ENCODE measurements around the gene CNBD2.
"Not testable (repeated sequence)": the region's sequence is repeated elsewhere in the genome, so short reads cannot be mapped to it uniquely, and the experiment has no call there.

Gene CNBD2

GRCh38 chr20:35984382-35984781 lies 16.0 kb downstream of the CNBD2 start:
- no peak for DNase-seq (ENCODE audit: low read depth)
- H3K4me3 ChIP-seq (ENCODE audit: control insufficient read depth, low read depth, low read length): no peak overlapping the region
- no peak for TF ChIP-seq CTCF (IDR thresholded peaks at IDR 0.05; ENCODE audit: control insufficient read depth, insufficient read depth, low read depth, low read length, missing control alignments)

GRCh38 chr20:35985806-35986205 lies 17.4 kb downstream of the CNBD2 start:
- no peak overlapping the region for H3K4me3 ChIP-seq (ENCODE audit: control insufficient read depth, low read depth, low read length)
- TF ChIP-seq CTCF (IDR thresholded peaks at IDR 0.05; ENCODE audit: control insufficient read depth, insufficient read depth, low read depth, low read length, missing control alignments): no peak
- DNase-seq (ENCODE audit: low read depth): no peak

- no peak overlapping the region for H3K4me3 ChIP-seq (ENCODE audit: control insufficient read depth, low read depth, low read length)
- DNase-seq (ENCODE audit: low read depth): no peak
- TF ChIP-seq CTCF (IDR thresholded peaks at IDR 0.05; ENCODE audit: control insufficient read depth, insufficient read depth, low read depth, low read length, missing control alignments): no peak
These were observed 20.6 kb downstream of the CNBD2 start for GRCh38 chr20:35988910-35989463.

- peak; percentile 61 for TF ChIP-seq CTCF (IDR thresholded peaks at IDR 0.05; ENCODE audit: control insufficient read depth, insufficient read depth, low read depth, low read length, missing control alignments)
- H3K4me3 ChIP-seq (ENCODE audit: control insufficient read depth, low read depth, low read length): no peak overlapping the region
- no peak for DNase-seq (ENCODE audit: low read depth)
These were observed 22.9 kb downstream of the CNBD2 start for GRCh38 chr20:35991142-35991771.

- no peak overlapping the region for H3K4me3 ChIP-seq (ENCODE audit: control insufficient read depth, low read depth, low read length)
- no peak for DNase-seq (ENCODE audit: low read depth)
- peak; percentile 78 for TF ChIP-seq CTCF (IDR thresholded peaks at IDR 0.05; ENCODE audit: control insufficient read depth, insufficient read depth, low read depth, low read length, missing control alignments)
These were observed 24.4 kb downstream of the CNBD2 start for GRCh38 chr20:35992713-35993335.

GRCh38 chr20:35994994-35995453 lies 26.6 kb downstream of the CNBD2 start:
- DNase-seq (ENCODE audit: low read depth): peak; percentile 35
- peak; percentile 97 for TF ChIP-seq CTCF (IDR thresholded peaks at IDR 0.05; ENCODE audit: control insufficient read depth, insufficient read depth, low read depth, low read length, missing control alignments)
- H3K4me3 ChIP-seq (ENCODE audit: control insufficient read depth, low read depth, low read length): no peak overlapping the region

- not testable (repeated sequence) for H3K4me3 ChIP-seq (ENCODE audit: control insufficient read depth, low read depth, low read length); DNase-seq (ENCODE audit: low read depth)
These were observed 28.1 kb downstream of the CNBD2 start for GRCh38 chr20:35996492-35996891.

- not testable (repeated sequence) for DNase-seq (ENCODE audit: low read depth); H3K4me3 ChIP-seq (ENCODE audit: control insufficient read depth, low read depth, low read length)
These were observed 32.9 kb downstream of the CNBD2 start for GRCh38 chr20:36001331-36001730.
